Central memory CD4-positive, alpha-beta T cell (primary cell): Measurements from ENCODE around the gene RTBDN.
"Not testable (repeated sequence)": the region's sequence is repeated elsewhere in the genome, so short reads cannot be mapped to it uniquely, and the experiment has no call there.

Experiments used
- DNase-seq: peaks from one replicate; pipeline ENCODE4 v3.0.0; 2022

RTBDN gene

GRCh38 chr19:12856653-12857052 lies 22.3 kb upstream of the RTBDN start:
- no peak for DNase-seq

GRCh38 chr19:12847159-12848139 lies 13.1 kb upstream of the RTBDN start:
- DNase-seq, result peak; percentile 70

GRCh38 chr19:12846613-12847012 lies 12.2 kb upstream of the RTBDN start:
- not testable (repeated sequence) for DNase-seq

- DNase-seq, result no peak
Measured at GRCh38 chr19:12843999-12844732, 9.8 kb upstream of the RTBDN start.

- no peak for DNase-seq
Measured at GRCh38 chr19:12843328-12843727, 8.9 kb upstream of the RTBDN start.

- DNase-seq, result no peak
Measured at GRCh38 chr19:12842511-12842910, 8.1 kb upstream of the RTBDN start.

GRCh38 chr19:12841094-12841493 lies 6.7 kb upstream of the RTBDN start:
- no peak for DNase-seq

- no peak for DNase-seq
Measured at GRCh38 chr19:12840091-12841079, 6.0 kb upstream of the RTBDN start.

GRCh38 chr19:12838886-12839756 lies 4.7 kb upstream of the RTBDN start:
- no peak for DNase-seq

- peak; percentile 41 for DNase-seq
Measured at GRCh38 chr19:12838182-12838885, 4.0 kb upstream of the RTBDN start, which contains the start of gene MAST1. TSS of gene MAST1 (plus strand) at chr19:12838515. CDS start at chr19:12838573, 58 bp downstream.

GRCh38 chr19:12837225-12837624 lies 2.8 kb upstream of the RTBDN start:
- DNase-seq, result no peak

GRCh38 chr19:12836529-12836863 lies 2.1 kb upstream of the RTBDN start:
- no peak for DNase-seq

GRCh38 chr19:12834976-12835757 lies 788 bp upstream of the RTBDN start:
- no peak for DNase-seq

- DNase-seq, result no peak
Measured at GRCh38 chr19:12833738-12834565, 427 bp downstream of the RTBDN start.

- no peak for DNase-seq
Measured at GRCh38 chr19:12833418-12833737, 1.0 kb downstream of the RTBDN start.

GRCh38 chr19:12828494-12828893 lies 5.9 kb downstream of the RTBDN start:
- DNase-seq, result no peak

- no peak for DNase-seq
Measured at GRCh38 chr19:12825254-12826131, 8.9 kb downstream of the RTBDN start.

- no peak for DNase-seq
Measured at GRCh38 chr19:12821761-12822160, 12.6 kb downstream of the RTBDN start.
